NCI-H2081 (cell line): ENCODE measurements around the gene GNG7.
"Not testable (repeated sequence)": the region's sequence is repeated elsewhere in the genome, so short reads cannot be mapped to it uniquely, and the experiment has no call there.

Source experiments
- DNase-seq, 2 experiments: peaks; one replicate each; lab custom pipeline; 2025; lab: John Stamatoyannopoulos, UW

Gene GNG7

GRCh38 chr19:2600914-2601870, 101.3 kb downstream of the GNG7 start:
- no peak for DNase-seq

DNA sequence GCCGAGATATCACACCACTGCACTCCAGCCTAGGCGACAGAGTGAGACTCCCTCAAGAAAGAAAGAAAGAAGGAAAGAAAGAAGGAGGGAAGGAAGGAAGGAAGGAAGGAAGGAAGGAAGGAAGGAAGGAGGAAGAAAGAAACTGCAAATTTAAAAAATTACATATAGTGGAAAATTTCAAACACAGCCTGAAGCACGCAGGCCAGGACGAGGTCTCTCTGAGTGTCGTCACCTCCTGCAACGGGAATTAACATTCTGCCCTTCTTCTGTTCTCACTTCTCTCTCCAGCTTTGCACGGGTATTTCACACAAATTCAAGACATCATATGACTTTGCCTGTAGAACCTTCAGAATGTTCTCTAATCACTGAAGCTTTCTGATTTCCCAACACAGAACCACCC, 108.2 kb downstream of the GNG7 start:
- no peak for DNase-seq

GRCh38 chr19:2592824-2593223, 109.7 kb downstream of the GNG7 start:
- no peak for DNase-seq

DNA sequence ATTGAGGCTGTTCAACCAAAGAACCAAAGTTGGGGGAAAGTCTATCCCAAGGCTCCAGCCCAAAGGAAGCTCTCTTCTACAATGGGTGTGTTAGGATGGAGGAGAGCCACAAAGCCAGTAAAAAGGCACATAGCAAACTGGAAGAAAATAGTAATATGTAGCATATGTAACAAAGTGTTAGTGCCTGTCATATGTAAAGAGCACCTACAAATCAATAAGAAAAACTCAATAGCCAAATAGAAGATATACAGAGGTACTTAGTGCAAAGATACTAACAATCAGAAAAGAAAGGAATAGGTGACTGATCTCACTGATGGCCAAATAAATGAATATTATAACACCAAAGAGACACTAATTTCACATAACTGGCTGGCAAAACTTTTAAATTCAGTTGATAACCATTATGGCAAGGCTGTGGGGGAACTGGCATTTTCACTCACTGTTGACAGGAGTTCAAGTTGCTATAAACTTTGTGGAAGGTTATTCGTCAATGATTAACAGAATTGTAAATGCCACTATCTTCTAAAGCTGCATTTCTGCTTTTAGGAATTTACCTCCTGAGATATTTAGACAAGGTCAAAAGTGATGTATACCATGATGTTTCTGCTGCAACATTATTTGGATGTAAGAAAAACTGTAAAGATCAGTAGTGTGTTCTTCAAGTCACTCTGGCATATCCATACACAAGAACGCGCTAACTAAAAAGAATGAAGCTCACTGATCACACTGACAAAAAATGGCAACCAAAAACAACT, 110.8 kb downstream of the GNG7 start:
- no peak for DNase-seq

DNA sequence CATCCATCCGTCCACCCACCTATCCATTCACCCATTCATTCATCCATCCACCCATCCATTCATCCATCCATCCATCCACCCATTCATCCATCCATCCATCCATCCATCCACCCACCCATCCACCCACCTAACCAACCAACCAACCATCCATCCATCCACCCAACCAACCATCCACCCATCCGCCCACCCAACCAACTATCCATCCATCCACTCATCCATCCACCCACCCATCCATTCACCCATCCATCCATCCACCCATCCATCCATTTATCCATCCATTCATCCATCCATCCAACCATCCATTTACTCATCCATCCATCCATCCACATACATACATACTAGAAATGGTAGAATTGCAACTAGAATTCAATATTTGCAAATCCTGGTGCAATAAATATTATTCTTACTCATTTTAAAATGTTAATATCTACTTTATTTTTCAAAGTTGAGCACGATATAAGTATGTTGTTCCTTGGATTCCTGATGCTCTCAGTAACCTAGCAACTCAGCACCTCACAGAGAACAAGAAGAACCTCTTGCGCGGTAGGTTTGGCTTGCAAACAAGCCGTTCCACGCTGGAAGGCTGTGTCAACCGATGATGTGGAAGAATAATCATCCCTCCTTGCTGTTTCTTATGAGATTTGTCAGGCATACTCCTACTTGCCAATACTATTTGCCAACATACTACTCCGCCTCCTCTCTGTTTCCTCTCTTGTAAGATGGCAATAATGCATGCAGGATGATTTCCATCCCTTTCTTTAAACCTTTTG, 111.7 kb downstream of the GNG7 start:
- DNase-seq: no peak

DNA sequence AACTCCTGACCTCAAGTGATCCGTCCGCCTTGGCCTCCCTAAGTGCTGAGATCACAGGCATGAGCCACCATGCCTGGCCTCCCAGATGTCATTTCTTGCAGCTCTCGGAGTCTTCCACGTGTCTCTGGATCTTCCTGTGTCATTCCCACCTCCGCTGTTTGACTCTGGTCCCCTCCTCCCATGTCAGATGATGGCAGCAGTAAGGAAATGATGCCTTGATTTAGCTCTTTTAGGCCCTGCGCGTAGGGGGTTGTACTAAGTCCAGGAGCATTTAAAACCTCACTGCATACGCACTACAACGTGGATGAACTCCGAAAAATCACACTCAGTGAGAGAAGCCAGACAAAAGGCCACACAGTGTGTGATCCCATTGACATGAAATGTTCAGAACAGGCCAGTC, 113.1 kb downstream of the GNG7 start:
- no peak for DNase-seq

GRCh38 chr19:2588081-2588777, 114.3 kb downstream of the GNG7 start:
- no peak for DNase-seq

GRCh38 chr19:2587001-2587719, 115.3 kb downstream of the GNG7 start:
- DNase-seq: no peak

GRCh38 chr19:2586196-2586595, 116.3 kb downstream of the GNG7 start:
- no peak for DNase-seq

DNA sequence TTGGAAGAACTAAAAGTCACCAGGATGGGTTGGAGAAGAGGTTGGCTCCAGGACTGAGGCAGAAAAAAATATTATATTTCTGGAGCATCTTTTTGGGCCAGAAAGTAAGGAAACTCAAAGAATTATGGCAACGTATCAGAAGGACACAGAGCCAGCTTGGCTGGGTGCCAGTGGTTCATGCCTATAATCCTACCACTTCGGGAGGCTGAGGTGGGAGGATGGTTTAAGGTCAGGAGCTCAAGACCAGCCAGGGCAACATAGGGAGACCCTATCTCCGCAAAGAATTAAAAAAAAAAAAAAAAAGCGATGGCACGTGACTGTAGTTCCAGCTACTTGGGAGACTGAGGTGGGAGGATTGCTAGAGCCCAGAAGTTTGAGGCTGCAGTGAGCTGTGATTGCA, 118.5 kb downstream of the GNG7 start:
- DNase-seq: no peak

- DNase-seq: no peak
Measured at GRCh38 chr19:2582984-2583956, 119.2 kb downstream of the GNG7 start.

DNA sequence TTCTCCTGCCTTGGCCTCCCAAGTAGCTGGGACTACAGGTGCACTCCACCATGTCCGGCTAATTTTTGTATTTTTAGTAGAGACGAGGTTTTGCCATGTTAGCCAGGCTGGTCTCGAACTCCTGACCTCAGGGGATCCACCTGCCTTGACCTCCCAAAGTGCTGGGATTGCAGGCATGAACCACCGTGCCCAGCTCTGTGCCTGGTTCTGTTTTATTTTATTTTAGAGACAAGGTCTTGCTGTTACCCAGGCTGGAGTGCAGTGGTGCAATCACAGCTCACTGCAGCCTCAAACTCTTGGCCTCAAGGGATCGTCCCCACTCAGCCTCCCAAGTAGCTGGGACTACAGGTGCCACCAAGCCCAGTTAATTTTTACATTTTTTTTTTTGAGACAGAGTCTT, 122.1 kb downstream of the GNG7 start:
- DNase-seq: not testable (repeated sequence)

DNA sequence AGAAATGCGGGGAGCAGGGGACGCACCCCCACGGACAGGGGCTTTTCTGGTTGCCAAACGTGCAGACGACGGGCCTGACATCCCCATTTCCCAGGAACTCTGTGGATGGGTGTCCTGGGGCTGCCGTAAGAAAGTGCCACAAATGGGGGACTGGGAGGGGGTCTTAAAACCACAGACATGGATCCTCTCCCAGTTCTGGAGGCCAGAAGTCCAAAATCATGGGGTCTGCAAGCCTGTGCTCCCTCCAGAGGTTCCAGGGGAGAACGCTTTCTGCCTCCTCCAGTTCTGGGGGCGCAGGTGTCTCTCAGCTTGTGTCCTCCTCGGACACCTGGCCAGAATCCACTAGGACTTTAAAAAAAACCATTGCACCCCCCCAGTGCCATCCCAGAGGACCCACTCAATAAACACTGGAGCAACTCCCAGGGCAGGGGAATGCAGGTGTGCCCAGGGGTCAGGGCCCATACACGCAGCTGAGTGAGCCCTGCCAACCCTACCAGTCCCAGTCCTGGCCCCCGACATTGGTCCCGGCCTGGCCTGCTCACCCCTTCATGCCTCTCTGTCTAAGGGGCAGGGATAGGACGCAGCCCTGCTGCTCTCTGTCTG, 122.7 kb downstream of the GNG7 start:
- DNase-seq: no peak

GRCh38 chr19:2578901-2579677, 123.4 kb downstream of the GNG7 start:
- peak; percentile 29 to 57 for DNase-seq

- DNase-seq: no peak
Measured at GRCh38 chr19:2578391-2578890, 124.1 kb downstream of the GNG7 start.

GRCh38 chr19:2577722-2578335, 124.7 kb downstream of the GNG7 start:
- DNase-seq: no peak

- no peak for DNase-seq
Measured at GRCh38 chr19:2575734-2576481, 126.6 kb downstream of the GNG7 start.
